Spleen (tissue), 7 donors: ENCODE data around the gene DNAJB8.

Experiments
- CTCF ChIP-seq, 11 experiments: fragments of 200-600 bp in 7 of 11; fragments of 450-650 bp in 4 of 11; sonication (generic) in 4 of 11; IDR thresholded peaks in 8 of 11; conservative IDR thresholded peaks in 3 of 11; 1 replicate in 7 of 11; 2 replicates in 4 of 11; pipeline versions ENCODE4 v1.4.0 to v1.8.0; 2016 to 2021; ENCODE audit warnings: antibody characterized with exemption in 11 of 11, inconsistent platforms in 4 of 11, mild to moderate bottlenecking in 1 of 11
- POLR2A ChIP-seq, 3 donors: fragments of 450-650 bp; IDR thresholded peaks; one replicate each; pipeline ENCODE4 v1.5.1; 2017; ENCODE audit warnings: antibody characterized with exemption in 3 of 3, mild to moderate bottlenecking in 1 of 3
- POLR2AphosphoS5 ChIP-seq, 3 donors: sonication (generic); formaldehyde crosslinking; IDR thresholded peaks; one replicate each; pipeline ENCODE4 v1.5.1; 2017; ENCODE audit warnings: antibody characterized with exemption in 3 of 3
- donor health status: DM: no; HTN: no; CAD: no; lungs with moderate emphysema.
- donor health status: DM: no; HTN: no; CAD: no.
- donor health status: DM: no; HTN: no; CAD: no.

GRCh38 chr3:128464188-128464587, 2.5 kb downstream of the DNAJB8 start:
- TF ChIP-seq CTCF (IDR thresholded peaks at IDR 0.05 in 8 of 11, conservative IDR thresholded peaks at IDR 0.05 in 3 of 11), result peak in 9 of 11 experiments; percentile 11 to 54 (median 40)
- no peak for TF ChIP-seq POLR2A (IDR thresholded peaks at IDR 0.05)
- TF ChIP-seq POLR2AphosphoS5 (IDR thresholded peaks at IDR 0.05), result peak in 1 of 3 donors; percentile 9
